HG03095 (cell line): ENCODE data around the gene GCNT1.
"Not testable (repeated sequence)": the region's sequence is repeated elsewhere in the genome, so short reads cannot be mapped to it uniquely, and the experiment has no call there.

Experiments used
- ATAC-seq: cut with Tn5 transposase; IDR thresholded peaks from one replicate; pipeline ENCODE4 v1.9.1; 2021; ENCODE audit warnings: moderate library complexity; ENCODE audit not compliant: unreplicated experiment

Gene GCNT1

GRCh38 chr9:76479337-76479736 lies 20.4 kb downstream of the GCNT1 start:
- ATAC-seq = not testable (repeated sequence)

DNA sequence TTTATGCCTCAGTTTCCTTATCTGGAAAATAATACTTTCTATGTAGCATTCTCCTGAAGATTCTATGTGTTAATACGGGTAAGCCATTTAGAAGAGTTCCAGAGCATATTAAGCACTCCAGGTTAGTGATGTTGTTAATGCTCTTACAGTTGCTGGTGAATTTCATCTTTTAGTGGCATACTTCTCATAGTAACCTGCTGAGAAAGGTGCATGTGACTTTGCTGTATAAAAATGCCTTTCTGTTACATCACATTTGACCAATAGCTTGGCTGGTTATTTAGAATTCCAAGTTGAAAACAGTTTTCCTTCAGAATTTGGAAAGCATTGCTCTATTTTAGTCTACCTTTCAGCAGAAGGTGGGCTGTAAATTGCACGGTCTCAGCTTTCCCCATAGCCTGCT lies 27.2 kb downstream of the GCNT1 start:
- ATAC-seq = no peak

DNA sequence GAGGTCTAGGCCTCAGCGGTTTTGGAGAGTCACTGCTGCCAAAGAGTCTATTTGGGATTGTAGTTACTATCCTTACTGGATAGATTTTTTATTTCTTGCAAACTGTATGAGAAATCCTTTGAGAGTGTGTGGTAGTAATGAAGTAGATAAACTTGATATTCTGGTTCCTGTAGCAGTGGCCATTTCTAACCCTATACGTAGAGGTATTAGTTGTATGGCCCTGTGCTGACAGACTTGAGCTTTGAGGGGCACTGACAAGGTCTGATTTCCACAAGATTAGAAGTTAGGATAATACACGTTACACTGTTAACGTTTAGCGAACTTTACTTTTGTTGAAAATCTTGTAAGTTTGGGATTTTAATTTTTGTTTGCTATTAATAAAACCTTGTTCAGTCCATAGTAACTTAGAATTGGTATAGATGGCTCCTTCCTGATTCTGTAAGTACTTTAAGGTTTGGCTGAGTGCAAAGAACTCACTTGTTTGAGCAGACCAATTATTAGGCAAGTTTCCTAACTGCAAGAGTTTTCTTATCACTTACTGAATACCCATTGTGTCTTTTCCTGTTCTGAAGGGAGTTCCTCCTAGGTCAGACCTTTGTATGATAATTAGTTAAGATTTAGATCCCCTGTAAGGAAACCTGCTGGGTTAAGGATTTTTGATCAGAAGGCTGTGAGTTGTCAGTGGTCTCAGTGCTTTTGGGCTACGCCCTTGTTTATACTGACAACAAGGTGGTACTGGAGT lies 31.4 kb downstream of the GCNT1 start:
- ATAC-seq = no peak

DNA sequence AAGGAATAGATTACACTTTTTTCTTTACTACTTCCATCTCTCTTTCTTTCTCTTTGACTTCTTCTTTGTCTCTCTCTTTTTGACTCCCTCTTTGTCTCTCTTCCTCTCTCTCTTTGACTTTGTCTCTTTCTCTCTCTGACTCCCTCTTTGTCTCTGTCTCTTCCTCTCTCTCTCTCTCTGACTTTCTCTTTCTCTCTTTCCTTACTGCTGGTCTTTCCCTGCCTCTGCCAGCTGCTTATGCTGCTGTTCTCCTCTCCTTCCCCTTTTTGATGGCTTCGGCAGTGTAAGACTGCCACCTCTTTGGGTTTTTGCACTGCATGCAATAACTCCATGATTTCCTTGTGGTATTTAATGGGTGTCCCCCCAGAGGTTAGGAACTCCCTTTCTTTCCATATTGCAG lies 32.1 kb downstream of the GCNT1 start:
- ATAC-seq = not testable (repeated sequence)

DNA sequence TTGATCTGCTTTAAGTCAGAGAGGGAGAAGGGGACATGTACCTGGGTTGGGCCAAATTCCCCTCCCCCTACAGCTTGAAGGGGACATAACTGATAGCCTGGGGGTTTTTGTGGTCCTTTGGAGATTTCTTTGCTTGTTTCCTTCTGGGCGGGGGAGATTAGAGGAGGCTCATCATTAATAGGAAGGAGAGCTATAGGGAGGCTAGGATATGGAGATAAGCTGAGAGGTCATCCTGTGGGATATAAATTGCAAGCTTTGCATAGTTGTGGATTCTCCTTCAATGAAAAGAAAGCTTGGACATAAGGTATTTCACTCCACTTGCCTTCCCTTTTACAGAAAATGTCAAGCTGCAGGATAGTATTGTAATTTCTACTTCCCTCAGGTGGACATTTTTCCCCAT lies 34.5 kb downstream of the GCNT1 start:
- ATAC-seq = not testable (repeated sequence)

- no peak for ATAC-seq
Measured at GRCh38 chr9:76500061-76500460, 41.1 kb downstream of the GCNT1 start.

DNA sequence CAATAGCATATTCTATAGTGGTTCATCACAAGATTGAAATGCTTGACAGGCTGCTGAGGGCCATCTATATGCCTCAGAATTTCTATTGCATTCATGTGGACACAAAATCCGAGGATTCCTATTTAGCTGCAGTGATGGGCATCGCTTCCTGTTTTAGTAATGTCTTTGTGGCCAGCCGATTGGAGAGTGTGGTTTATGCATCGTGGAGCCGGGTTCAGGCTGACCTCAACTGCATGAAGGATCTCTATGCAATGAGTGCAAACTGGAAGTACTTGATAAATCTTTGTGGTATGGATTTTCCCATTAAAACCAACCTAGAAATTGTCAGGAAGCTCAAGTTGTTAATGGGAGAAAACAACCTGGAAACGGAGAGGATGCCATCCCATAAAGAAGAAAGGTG lies 43.8 kb downstream of the GCNT1 start:
- no peak for ATAC-seq

DNA sequence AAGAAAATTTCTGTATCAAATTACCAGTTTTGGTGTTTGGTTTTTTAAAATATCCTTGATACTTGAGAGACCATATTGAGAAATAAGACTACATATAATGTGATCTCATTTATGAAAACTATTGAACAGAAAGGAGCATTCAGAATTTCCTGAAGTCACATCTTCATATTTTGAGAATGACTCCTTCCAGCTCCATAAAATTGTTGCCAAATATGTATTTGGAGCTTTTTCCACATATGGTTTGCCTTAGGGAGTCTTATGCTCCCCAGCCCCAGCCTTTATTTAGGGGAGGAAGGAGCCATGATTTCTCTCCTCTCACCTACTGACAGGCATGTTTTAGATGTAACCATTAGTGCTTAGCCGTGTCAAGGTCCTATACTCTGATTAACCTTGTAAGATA lies 51.1 kb downstream of the GCNT1 start:
- ATAC-seq = no peak

DNA sequence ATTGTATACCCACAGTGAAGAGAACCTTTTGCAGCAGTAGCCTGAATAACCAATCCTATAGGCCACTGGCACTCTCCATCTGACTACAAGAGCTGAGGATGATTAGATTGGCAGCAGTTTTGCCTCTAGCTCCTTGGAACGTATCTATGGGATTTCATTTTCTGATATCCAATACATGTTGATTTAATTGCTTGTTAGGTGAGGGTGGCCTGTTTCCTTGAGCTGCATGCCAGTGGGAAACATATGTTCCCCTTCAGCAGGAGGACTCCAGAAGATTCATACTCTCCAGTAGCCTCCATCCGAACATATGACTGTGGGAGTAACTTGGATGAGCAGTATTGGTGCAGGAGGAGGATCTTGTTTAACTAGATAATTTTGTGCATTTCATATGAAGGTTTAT lies 51.5 kb downstream of the GCNT1 start:
- no peak for ATAC-seq

DNA sequence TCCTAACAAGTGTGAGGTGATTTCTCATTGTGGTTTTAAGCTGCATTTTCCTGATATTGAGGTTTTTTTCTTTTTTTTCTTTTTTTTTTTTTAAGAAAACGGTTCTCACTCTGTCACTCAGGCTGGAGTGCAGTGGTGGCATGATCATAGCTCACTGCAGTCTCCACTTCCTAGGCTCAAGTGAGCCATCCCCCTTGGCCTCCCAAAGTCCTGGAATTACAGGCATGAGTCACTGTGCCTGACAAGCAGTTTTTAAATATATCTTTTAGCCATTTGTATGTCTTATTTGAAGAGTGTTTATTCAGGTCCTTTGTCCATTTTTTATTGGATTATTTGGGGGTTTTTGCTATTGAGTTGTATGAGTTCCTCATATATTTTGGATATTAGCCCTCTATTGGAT lies 53.8 kb downstream of the GCNT1 start:
- no peak for ATAC-seq

DNA sequence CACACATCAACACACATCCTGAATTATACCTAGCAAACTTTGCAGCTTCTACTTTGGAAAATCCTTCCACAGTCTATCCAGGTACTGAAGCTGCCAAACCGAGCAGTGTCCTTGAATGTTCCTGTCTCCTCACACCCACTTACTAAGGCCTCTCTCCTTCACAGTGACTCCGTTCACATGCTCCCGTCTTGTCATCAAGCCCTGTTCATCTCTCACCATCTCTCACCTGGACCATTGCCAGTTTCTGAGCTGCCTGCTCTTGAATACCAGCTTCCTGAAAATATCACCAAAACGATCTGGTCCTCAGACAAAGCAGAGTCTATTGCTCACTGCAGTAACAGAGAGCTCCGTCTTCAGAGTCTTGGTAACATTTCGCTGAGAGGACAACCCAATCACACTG lies 57.4 kb downstream of the GCNT1 start:
- no peak for ATAC-seq

DNA sequence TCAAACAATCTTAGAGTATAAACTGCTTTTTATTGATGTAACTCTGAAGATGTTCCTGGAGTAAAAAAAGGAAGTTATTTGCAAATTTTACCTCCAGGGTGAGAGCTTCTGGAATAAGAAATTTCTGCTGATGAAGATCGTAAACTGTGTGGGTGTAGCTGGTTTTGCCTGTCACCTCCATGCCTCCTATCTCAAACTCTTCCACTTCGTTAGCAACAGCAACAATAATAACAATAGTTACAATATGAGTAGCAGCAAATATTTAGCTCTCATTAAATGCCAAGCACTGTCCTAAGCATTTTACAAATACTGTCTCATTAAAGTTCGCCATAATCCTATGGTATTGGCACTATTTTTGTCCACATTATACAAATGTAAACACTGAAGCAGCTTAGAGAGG lies 57.9 kb downstream of the GCNT1 start:
- no peak for ATAC-seq

DNA sequence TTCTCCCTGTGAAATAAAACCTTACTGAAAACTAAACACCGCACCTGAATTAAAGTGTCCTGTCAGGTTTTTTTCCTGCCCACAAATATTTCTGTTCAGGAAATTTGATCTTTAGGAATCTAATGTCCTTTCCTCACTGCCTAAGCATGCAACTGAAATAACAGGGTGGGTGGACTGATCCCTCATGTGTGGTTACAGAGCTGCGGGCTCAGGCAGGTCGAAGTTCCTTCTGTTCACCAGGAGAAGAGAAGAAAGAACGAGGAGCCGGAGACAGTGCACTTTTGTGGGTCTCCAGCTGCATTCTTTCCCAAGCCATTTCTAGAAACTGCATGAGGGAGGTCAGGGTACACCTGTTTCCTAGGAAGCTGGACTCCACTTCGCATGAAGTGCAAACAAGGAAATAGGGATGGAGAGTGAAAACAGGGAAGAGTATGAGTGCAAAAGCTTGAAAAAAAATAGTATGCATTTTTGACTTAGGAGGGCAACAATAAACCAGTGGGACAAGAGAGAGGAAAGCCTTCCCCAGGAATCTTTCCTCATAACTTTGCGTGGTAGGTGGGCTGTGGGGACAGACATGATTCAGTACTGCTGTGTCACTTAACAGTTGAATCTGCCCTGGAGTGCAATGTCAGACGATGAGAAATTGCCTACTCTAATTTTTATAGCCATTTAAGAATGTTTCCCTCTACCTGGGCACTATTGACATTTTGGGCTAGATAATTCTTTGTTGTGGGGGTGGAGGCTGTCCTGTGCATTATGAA lies 60.3 kb downstream of the GCNT1 start:
- ATAC-seq = no peak

- ATAC-seq = no peak
Measured at GRCh38 chr9:76521244-76521681, 62.3 kb downstream of the GCNT1 start.

GRCh38 chr9:76521906-76522305 lies 62.9 kb downstream of the GCNT1 start:
- ATAC-seq = no peak

DNA sequence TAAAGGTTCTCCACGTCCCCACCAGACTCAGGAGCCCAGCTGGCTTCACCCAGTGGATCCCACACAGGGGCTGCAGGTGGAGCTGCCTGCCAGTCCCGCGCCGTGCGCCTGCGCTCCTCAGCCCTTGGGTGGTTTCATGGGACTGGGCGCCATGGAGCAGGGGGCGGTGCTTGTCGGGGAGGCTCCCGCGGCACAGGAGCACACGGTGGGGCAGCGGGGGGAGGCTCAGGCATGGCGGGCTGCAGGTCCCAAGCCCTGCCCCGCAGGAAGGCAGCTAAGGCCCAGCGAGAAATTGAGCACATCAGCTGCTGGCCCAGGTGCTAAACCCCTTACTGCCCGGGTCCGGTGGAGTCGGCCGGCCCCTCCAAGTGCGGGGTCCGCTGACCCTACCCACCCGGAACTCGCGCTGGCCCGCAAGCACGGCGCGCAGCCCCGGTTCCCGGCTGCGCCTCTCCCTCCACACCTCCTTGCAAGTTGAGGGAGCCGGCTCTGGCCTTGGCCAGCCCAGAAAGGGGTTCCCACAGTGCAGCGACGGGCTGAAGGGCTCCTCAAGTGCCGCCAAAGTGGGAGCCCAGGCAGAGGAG lies 64.7 kb downstream of the GCNT1 start:
- ATAC-seq = not testable (repeated sequence)

GRCh38 chr9:76525196-76525595 lies 66.2 kb downstream of the GCNT1 start:
- no peak for ATAC-seq

DNA sequence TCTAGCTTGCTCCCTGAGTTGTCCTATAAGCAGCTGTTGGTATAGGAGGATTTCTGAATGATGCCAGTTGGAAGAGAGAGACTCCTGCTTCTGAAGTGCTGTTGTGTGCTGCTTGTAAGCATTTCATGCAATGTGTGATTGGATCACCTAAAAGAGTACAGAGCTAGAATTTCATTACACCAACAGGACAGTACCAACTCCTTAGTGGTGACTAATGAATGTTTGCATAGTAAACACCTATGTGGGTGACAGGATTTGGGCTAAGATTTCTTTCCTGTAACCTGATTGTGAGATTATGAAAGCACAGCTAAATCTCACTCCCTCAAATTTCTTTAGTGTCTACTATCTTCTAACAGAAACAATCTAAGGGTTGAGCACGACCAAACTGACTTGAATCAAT lies 67.0 kb downstream of the GCNT1 start:
- ATAC-seq = no peak

DNA sequence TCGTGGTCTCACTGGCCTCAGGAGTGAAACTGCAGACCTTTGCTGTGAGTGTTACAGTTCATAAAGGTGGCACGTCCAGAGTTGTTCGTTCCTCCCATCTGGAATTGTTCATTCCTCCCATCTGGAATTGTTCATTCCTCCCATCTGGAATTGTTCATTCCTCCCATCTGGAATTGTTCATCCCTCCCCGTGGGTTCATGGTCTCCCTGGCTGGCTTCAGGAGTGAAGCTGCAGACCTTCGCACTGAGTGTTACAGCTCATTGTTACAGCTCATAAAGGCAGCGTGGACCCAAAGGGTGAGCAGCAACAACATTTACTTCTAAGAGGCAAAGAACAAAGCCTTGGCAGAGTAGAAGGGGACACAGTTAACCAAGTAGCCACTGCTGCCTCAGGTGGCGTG lies 69.1 kb downstream of the GCNT1 start:
- no peak for ATAC-seq

DNA sequence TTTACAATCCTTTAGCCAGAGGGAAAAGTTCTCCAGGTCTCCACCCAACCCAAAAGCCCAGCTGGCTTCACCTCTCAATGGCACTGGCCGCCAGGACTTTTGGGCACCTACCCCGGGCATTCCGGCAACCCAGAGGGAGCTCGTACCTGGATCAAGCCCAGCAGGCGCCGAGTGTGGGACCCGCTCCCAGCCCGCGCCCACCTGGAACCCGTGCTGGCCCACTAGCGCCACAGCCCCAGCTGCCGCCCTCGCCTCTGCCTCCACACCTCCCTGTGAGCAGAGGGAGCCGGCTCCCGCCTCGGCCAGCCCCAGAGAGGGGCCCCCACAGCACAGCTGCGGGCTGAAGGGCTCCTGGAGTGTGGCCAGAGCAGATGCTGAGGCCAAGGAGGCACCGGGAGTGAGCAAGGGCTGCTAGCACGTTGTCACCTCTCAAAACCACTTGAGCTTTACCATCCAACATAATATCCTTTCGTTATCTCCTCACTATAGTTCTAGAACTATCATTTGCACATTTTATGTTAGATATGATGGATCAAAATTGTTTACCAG lies 69.7 kb downstream of the GCNT1 start:
- ATAC-seq = no peak

DNA sequence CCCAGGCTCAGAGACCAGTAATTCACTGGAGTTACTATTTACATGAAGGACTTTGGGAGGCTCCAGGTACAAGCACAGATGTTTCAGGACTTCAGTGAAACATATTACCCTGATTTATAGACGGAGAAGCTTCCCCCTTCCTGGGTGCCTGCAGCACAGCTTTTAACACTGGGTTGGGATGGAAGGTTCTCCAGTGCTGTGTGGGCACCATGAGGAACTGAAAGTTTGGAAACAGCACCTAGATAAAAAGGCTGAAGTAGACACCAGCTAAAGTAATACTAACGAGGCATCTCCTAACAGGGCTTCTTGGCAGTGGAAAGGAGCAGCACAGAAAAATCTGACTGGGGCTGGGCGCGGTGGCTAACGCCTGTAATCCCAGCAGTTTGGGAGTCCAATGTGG lies 70.7 kb downstream of the GCNT1 start:
- ATAC-seq = no peak
